WTC11 (cell line): ENCODE measurements around the gene TTC39B. TPM values are rescaled to one million over a fixed set of nuclear protein-coding genes. Genes with fewer than 3 reads are reported as not detected.

Source experiments
- ATAC-seq: fragments of 200-7000 bp; cut with Tn5 transposase; 2 replicates; pipeline ENCODE4 v1.10.0; 2021; ENCODE audit warnings: mild to moderate bottlenecking, moderate library complexity
- CTCF ChIA-PET: fragments of 300-600 bp; sonication (Branson Sonifier 250); formaldehyde crosslinking; loops from one replicate; lab custom pipeline; 2021; ENCODE audit warnings: antibody characterized with exemption; lab: Charles Lee
- POLR2A ChIA-PET: fragments of 350-600 bp; sonication (Branson Sonifier 250); formaldehyde crosslinking; loops from one replicate; lab custom pipeline; 2021; ENCODE audit warnings: antibody characterized with exemption; lab: Charles Lee
- DNase-seq: peaks from one replicate; pipeline ENCODE4 v3.0.0; 2021; ENCODE audit warnings: low spot score
- H3K27ac Mint-ChIP-seq: 2 replicates; pipeline ENCODE4 v1.8.0; 2021; ENCODE audit warnings: mixed read lengths
- H3K27me3 Mint-ChIP-seq: 2 replicates; pipeline ENCODE4 v1.8.0; 2021; ENCODE audit warnings: low read depth, mild to moderate bottlenecking, moderate library complexity, mixed read lengths
- H3K36me3 Mint-ChIP-seq: 2 replicates; pipeline ENCODE4 v1.8.0; 2021; ENCODE audit warnings: mixed read lengths
- H3K4me1 Mint-ChIP-seq: 2 replicates; pipeline ENCODE4 v1.8.0; 2022; ENCODE audit warnings: mixed read lengths
- H3K4me3 Mint-ChIP-seq: 2 replicates; pipeline ENCODE4 v1.8.0; 2021; ENCODE audit warnings: mild to moderate bottlenecking, moderate library complexity, mixed read lengths
- H3K9me3 Mint-ChIP-seq: 2 replicates; pipeline ENCODE4 v1.8.0; 2021; ENCODE audit warnings: mixed read lengths
- ATF1 ChIP-seq: sonication (generic); formaldehyde crosslinking; IDR thresholded peaks from 2 replicates; pipeline ENCODE4 v1.8.1; 2023; ENCODE audit warnings: mild to moderate bottlenecking, moderate library complexity, missing genetic modification reagents
- CREM ChIP-seq: sonication (generic); formaldehyde crosslinking; IDR thresholded peaks from 2 replicates; pipeline ENCODE4 v1.8.1; 2022; ENCODE audit warnings: mild to moderate bottlenecking, missing genetic modification reagents, moderate library complexity
- EMX1 ChIP-seq: fragments of 250-450 bp; sonication (Bioruptor Pico); IDR thresholded peaks from 2 replicates; pipeline ENCODE4 v1.8.0; 2021; ENCODE audit warnings: mild to moderate bottlenecking
- ERG ChIP-seq: fragments of 250-450 bp; sonication (Bioruptor Pico); IDR thresholded peaks from 2 replicates; pipeline ENCODE4 v1.8.0; 2021; ENCODE audit warnings: mild to moderate bottlenecking
- GTF2I ChIP-seq: fragments of 250-450 bp; sonication (Bioruptor Pico); conservative IDR thresholded peaks from 2 replicates; pipeline ENCODE4 v1.4.0; 2021; ENCODE audit warnings: mild to moderate bottlenecking
- HMGA2 ChIP-seq: fragments of 250-450 bp; sonication (Bioruptor Pico); IDR thresholded peaks from 2 replicates; pipeline ENCODE4 v1.4.0; 2021; ENCODE audit warnings: mild to moderate bottlenecking, moderate library complexity
- NFATC4 ChIP-seq: fragments of 250-450 bp; sonication (Bioruptor Pico); IDR thresholded peaks from 2 replicates; pipeline ENCODE4 v1.9.0; 2021; ENCODE audit warnings: mild to moderate bottlenecking
- NFE2L1 ChIP-seq: sonication (generic); formaldehyde crosslinking; IDR thresholded peaks from 2 replicates; pipeline ENCODE4 v1.8.1; 2023; ENCODE audit warnings: missing genetic modification reagents
- PRDM15 ChIP-seq: sonication (generic); formaldehyde crosslinking; IDR thresholded peaks from 2 replicates; pipeline ENCODE4 v1.8.0; 2022; ENCODE audit warnings: missing genetic modification reagents
- USF2 ChIP-seq: sonication (generic); formaldehyde crosslinking; IDR thresholded peaks from 2 replicates; pipeline ENCODE4 v1.8.1; 2023; ENCODE audit warnings: mild to moderate bottlenecking, missing genetic modification reagents, moderate library complexity
- ZNF219 ChIP-seq: sonication (generic); formaldehyde crosslinking; IDR thresholded peaks from 2 replicates; pipeline ENCODE4 v1.8.0; 2023; ENCODE audit warnings: missing genetic modification reagents, mild to moderate bottlenecking, borderline replicate concordance
- ZNF263 ChIP-seq: sonication (generic); formaldehyde crosslinking; IDR thresholded peaks from 2 replicates; pipeline ENCODE4 v1.8.1; 2022; ENCODE audit warnings: low read depth, mild to moderate bottlenecking, moderate library complexity, missing genetic modification reagents
- ZNF423 ChIP-seq: fragments of 250-450 bp; sonication (Bioruptor Pico); IDR thresholded peaks from 2 replicates; pipeline ENCODE4 v2.1.2; 2022; ENCODE audit warnings: mild to moderate bottlenecking, moderate library complexity
- ZNF425 ChIP-seq: fragments of 250-450 bp; sonication (Bioruptor Pico); conservative IDR thresholded peaks from 2 replicates; pipeline ENCODE4 v1.9.0; 2021; ENCODE audit warnings: mild to moderate bottlenecking
- total RNA-seq: library from RNA; stranded (reverse); gene quantifications from 3 replicates; pipeline ENCODE4 v1.2.3, GENCODE V29; 2021
- TF ChIP-seq, protein P1 (sequence below): sonication (generic); formaldehyde crosslinking; IDR thresholded peaks from 2 replicates; pipeline ENCODE4 v1.8.0; 2023; ENCODE audit warnings: missing genetic modification reagents
- TF ChIP-seq, protein P2 (sequence below): fragments of 250-450 bp; sonication (Bioruptor Pico); IDR thresholded peaks from 2 replicates; pipeline ENCODE4 v1.9.0; 2021; ENCODE audit warnings: mild to moderate bottlenecking
- TF ChIP-seq, protein P3 (sequence below): fragments of 250-450 bp; sonication (Bioruptor Pico); IDR thresholded peaks from 2 replicates; pipeline ENCODE4 v1.9.0; 2021; ENCODE audit warnings: moderate library complexity, mild to moderate bottlenecking, inconsistent platforms, borderline replicate concordance

Gene TTC39B
- total RNA-seq, 1 experiment from 2014 or later, result 12.5 TPM

- no peak for TF ChIP-seq PRDM15
- TF ChIP-seq GTF2I (CRISPR knock-in tag), result no peak
- TF ChIP-seq, all 79 proteins: peak for 0
Observed at GRCh38 chr9:15178631-15179030, 128.4 kb downstream of the TTC39B start (continued).

DNA sequence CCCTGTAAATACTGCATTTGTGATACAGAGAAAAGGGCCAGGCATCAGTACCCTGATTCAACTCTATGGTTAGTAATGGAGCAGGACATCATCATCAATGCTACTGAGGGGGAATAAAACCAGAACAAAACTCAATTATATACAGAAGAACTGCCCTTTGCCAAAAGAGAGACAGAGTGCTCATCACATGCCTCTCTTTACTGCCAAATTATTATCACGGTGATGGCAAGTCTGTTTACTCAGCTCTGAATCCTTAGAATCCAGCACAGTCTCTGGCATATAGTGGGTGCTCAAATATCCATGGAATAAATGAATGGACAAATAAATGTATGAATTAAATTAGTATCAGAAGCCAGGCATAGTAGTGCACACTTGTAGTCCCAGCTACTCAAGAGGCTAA is 130.2 kb downstream of the TTC39B start:
- H3K36me3 Mint-ChIP-seq, result peaks cover 27% of the 10 kb centered on the region
- no peak for TF ChIP-seq ERG
- TF ChIP-seq NFATC4 (CRISPR knock-in tag), result no peak
- no peak for TF ChIP-seq EMX1
- no peak for TF ChIP-seq GTF2I (CRISPR knock-in tag)
- TF ChIP-seq, protein P1, sequence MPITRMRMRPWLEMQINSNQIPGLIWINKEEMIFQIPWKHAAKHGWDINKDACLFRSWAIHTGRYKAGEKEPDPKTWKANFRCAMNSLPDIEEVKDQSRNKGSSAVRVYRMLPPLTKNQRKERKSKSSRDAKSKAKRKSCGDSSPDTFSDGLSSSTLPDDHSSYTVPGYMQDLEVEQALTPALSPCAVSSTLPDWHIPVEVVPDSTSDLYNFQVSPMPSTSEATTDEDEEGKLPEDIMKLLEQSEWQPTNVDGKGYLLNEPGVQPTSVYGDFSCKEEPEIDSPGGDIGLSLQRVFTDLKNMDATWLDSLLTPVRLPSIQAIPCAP (CRISPR knock-in tag), result no peak
- no peak for TF ChIP-seq ATF1 (CRISPR knock-in tag)
- TF ChIP-seq, protein P2, sequence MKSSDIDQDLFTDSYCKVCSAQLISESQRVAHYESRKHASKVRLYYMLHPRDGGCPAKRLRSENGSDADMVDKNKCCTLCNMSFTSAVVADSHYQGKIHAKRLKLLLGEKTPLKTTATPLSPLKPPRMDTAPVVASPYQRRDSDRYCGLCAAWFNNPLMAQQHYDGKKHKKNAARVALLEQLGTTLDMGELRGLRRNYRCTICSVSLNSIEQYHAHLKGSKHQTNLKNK (CRISPR knock-in tag), result no peak
- TF ChIP-seq ZNF219 (CRISPR knock-in tag), result no peak
- no peak for TF ChIP-seq ZNF263 (CRISPR knock-in tag)
- no peak for TF ChIP-seq ZNF423 (CRISPR knock-in tag)
- no peak for TF ChIP-seq HMGA2
- TF ChIP-seq USF2 (CRISPR knock-in tag), result no peak
- TF ChIP-seq NFE2L1, result no peak
- TF ChIP-seq, protein P3, sequence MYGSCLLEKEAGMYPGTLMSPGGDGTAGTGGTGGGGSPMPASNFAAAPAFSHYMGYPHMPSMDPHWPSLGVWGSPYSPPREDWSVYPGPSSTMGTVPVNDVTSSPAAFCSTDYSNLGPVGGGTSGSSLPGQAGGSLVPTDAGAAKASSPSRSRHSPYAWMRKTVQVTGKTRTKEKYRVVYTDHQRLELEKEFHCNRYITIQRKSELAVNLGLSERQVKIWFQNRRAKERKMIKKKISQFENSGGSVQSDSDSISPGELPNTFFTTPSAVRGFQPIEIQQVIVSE (CRISPR knock-in tag), result no peak
- no peak for TF ChIP-seq ZNF425 (CRISPR knock-in tag)
- TF ChIP-seq CREM (CRISPR knock-in tag), result no peak

More for the DNA sequence above, 130.2 kb downstream of the TTC39B start:
- H3K27ac Mint-ChIP-seq, result no peak overlapping the region
- H3K4me1 Mint-ChIP-seq, result peaks cover 19% of the 10 kb centered on the region
- DNase-seq (no peak), ATAC-seq (no peak)
- ChIA-PET POLR2A (no interaction called here), CTCF (no interaction called here)
- peaks cover 6% of the 10 kb centered on the region for H3K9me3 Mint-ChIP-seq
- H3K4me3 Mint-ChIP-seq, result no peak overlapping the region
- H3K27me3 Mint-ChIP-seq, result no peaks in the 10 kb centered on the region
